ENCODE data around the gene ZNF212.
"Not testable (repeated sequence)": the region's sequence is repeated elsewhere in the genome, so short reads cannot be mapped to it uniquely, and the experiment has no call there.

The ZNF212 gene

DNA sequence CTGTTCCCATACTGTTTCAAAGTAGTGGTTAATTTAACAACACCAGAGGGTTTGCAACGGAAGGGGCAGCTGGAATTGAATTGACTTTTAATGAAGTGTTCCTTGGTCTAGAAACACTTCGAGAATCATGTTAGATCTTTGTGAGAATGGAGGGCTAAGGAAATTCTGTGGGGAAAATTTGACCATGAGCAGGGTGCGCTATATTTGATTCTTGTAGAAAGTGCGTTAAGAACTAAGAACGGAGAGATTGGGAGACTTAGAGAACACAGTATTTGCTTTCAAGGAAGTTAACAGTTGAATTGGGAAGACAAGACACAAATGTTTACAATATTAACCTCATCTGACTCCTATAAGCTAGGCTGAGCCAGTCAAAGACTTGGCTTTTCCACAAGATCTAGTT is 1.2 kb downstream of the ZNF212 start:
- no peaks in the 10 kb centered on the region for H3K9me3 ChIP-seq
- H3K36me3 ChIP-seq, result no peaks in the 10 kb centered on the region
- TF ChIP-seq, protein P1, sequence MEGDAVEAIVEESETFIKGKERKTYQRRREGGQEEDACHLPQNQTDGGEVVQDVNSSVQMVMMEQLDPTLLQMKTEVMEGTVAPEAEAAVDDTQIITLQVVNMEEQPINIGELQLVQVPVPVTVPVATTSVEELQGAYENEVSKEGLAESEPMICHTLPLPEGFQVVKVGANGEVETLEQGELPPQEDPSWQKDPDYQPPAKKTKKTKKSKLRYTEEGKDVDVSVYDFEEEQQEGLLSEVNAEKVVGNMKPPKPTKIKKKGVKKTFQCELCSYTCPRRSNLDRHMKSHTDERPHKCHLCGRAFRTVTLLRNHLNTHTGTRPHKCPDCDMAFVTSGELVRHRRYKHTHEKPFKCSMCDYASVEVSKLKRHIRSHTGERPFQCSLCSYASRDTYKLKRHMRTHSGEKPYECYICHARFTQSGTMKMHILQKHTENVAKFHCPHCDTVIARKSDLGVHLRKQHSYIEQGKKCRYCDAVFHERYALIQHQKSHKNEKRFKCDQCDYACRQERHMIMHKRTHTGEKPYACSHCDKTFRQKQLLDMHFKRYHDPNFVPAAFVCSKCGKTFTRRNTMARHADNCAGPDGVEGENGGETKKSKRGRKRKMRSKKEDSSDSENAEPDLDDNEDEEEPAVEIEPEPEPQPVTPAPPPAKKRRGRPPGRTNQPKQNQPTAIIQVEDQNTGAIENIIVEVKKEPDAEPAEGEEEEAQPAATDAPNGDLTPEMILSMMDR (IDR thresholded peaks at IDR 0.05), result no peak
- no peak overlapping the region for H3K27ac ChIP-seq
- peak overlapping the region; percentile 74 to 89 for H3K4me3 ChIP-seq (ENCODE audit: low read depth in 1 of 2, low read length in 1 of 2)
- H3K4me1 ChIP-seq (ENCODE audit: control insufficient read depth in 1 of 2, insufficient read depth in 1 of 2, low read depth in 1 of 2, low read length in 1 of 2), result peaks cover 16 to 18% of the 10 kb centered on the region in 2 experiments
- peaks cover 19% of the 10 kb centered on the region for H3K27me3 ChIP-seq

- peaks cover 10% of the 10 kb centered on the region for H3K27me3 ChIP-seq
- no peaks in the 10 kb centered on the region for H3K9me3 ChIP-seq
- TF ChIP-seq, protein P1 (IDR thresholded peaks at IDR 0.05), result no peak
- H3K4me3 ChIP-seq (ENCODE audit: low read depth in 1 of 2, low read length in 1 of 2), result no peak overlapping the region
- H3K4me1 ChIP-seq (ENCODE audit: control insufficient read depth in 1 of 2, insufficient read depth in 1 of 2, low read depth in 1 of 2, low read length in 1 of 2), result peaks cover 16 to 18% of the 10 kb centered on the region in 2 experiments
- no peak overlapping the region for H3K27ac ChIP-seq
- H3K36me3 ChIP-seq, result no peaks in the 10 kb centered on the region
Measured at GRCh38 chr7:149241696-149242095, 2.2 kb downstream of the ZNF212 start.

DNA sequence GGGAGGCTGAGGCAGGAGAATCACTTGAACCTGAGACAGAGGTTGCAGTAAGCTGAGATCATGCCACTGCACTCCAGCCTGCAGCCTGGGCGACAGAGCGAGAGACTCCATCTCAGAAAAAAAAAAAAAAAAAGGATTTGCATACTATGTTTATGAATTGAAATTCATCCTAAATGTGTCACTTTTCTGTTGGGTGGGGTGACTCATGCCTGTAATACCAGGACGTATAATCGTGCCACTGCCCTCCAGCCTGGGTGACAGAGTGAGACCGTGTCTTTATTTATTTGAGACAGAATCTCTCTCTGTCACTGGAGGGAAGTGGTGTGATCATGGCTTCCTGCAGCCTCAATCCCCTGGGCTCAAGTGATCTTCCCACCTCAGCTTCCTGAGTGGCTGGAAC is 5.8 kb downstream of the ZNF212 start:
- Histone ChIP-seq H3K27ac (no peak overlapping the region), H3K36me3 (peaks cover 3% of the 10 kb centered on the region)

DNA sequence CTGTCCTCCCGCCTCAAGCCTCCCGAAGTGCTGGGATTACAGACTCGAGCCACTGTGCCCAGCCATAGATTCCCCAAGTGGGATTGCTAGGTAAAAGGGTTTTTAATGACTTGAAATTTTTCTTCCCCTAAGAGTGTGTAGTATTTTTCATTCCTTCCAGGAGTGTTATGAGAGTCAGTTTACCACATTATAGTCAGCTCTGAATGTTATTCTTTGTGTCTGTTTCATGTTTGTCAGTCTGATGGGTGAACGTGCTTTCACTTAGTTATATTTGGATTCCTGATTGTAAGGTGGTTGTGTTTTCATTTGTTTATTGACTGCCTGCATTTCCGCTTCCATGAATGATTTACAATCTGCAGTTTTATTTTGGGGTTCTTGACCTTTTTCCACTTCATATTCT is 6.3 kb downstream of the ZNF212 start:
- Histone ChIP-seq H3K36me3 (peaks cover 8% of the 10 kb centered on the region), H3K27me3 (no peaks in the 10 kb centered on the region), H3K4me3 (ENCODE audit: low read depth in 1 of 2, low read length in 1 of 2) (no peak overlapping the region), H3K9me3 (no peaks in the 10 kb centered on the region), H3K27ac (no peak overlapping the region), H3K4me1 (ENCODE audit: control insufficient read depth in 1 of 2, insufficient read depth in 1 of 2, low read depth in 1 of 2, low read length in 1 of 2) (peaks cover under 1 to 3% of the 10 kb centered on the region in 2 experiments)
- TF ChIP-seq, protein P1 (IDR thresholded peaks at IDR 0.05), result no peak

More for the DNA sequence above, 5.8 kb downstream of the ZNF212 start:
- TF ChIP-seq, protein P1 (IDR thresholded peaks at IDR 0.05), result no peak
- H3K4me3 ChIP-seq (ENCODE audit: low read depth in 1 of 2, low read length in 1 of 2), result no peak overlapping the region
- no peaks in the 10 kb centered on the region for H3K27me3 ChIP-seq
- H3K4me1 ChIP-seq (ENCODE audit: control insufficient read depth in 1 of 2, insufficient read depth in 1 of 2, low read depth in 1 of 2, low read length in 1 of 2), result peaks cover 6 to 8% of the 10 kb centered on the region in 2 experiments
- H3K9me3 ChIP-seq, result no peaks in the 10 kb centered on the region

DNA sequence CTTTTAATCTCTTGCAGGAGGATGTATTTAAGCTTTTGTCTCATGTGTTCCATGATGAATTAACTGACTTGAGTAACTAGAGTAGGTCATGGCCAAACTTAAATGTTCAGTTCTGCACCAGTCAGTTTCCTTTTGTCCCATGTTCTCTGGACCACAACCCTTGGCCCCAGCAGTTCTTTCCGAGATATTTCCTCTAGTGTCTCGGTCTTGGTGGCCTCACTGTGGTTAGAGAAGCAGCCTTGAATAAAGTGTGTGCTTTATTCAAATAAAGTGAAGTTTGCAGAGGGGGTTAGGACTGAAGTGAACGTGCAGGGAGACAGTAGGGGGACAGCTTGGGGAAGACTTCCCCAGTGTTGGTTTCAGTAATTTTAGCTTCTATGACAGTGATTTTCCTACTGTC is 9.3 kb downstream of the ZNF212 start:
- no peaks in the 10 kb centered on the region for H3K9me3 ChIP-seq
- H3K4me3 ChIP-seq (ENCODE audit: low read depth in 1 of 2, low read length in 1 of 2), result no peak overlapping the region
- peaks cover 35% of the 10 kb centered on the region for H3K36me3 ChIP-seq
- H3K27me3 ChIP-seq, result no peaks in the 10 kb centered on the region
- no peaks in the 10 kb centered on the region for H3K4me1 ChIP-seq (ENCODE audit: control insufficient read depth in 1 of 2, insufficient read depth in 1 of 2, low read depth in 1 of 2, low read length in 1 of 2)
- H3K27ac ChIP-seq, result no peak overlapping the region
- TF ChIP-seq, protein P1 (IDR thresholded peaks at IDR 0.05), result no peak

GRCh38 chr7:149250151-149250550 is 10.7 kb downstream of the ZNF212 start:
- not testable (repeated sequence) for H3K4me1 ChIP-seq (ENCODE audit: control insufficient read depth in 1 of 2, insufficient read depth in 1 of 2, low read depth in 1 of 2, low read length in 1 of 2); H3K27me3 ChIP-seq; H3K4me3 ChIP-seq (ENCODE audit: low read depth in 1 of 2, low read length in 1 of 2); H3K9me3 ChIP-seq; H3K27ac ChIP-seq
- peaks cover 49% of the 10 kb centered on the region for H3K36me3 ChIP-seq

DNA sequence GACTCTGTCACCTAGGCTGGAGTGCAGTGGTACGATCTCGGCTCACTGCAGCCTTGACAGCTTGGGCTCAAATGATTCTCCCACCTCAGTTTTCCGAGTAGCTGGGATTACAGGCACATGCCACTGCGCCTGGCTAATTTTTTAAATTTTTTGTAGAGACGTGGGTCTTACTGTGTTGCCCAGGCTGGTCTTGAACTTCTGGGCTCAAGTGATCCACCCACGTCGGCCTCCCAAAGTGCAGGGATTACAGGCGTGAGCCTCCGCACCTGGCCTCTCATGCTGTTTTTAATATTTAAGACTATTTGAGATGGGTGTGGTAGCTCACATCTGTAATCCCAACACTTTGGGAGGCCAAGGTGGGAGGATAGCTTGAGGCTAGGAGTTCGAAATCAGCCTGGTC is 12.1 kb downstream of the ZNF212 start:
- not testable (repeated sequence) for H3K27ac ChIP-seq; H3K4me3 ChIP-seq (ENCODE audit: low read depth in 1 of 2, low read length in 1 of 2); H3K9me3 ChIP-seq; H3K4me1 ChIP-seq (ENCODE audit: control insufficient read depth in 1 of 2, insufficient read depth in 1 of 2, low read depth in 1 of 2, low read length in 1 of 2); H3K27me3 ChIP-seq
- H3K36me3 ChIP-seq, result peaks cover 60% of the 10 kb centered on the region
